Activated T-cell treated with anti-CD3 and anti-CD28 coated beads, Interleukin-2, amount 50 U/mL, for 72 hours (primary cell): Measurements from ENCODE around the gene GMPR2. TPM values are rescaled to one million over a fixed set of nuclear protein-coding genes. Genes with fewer than 3 reads are reported as not detected.
A peak's percentile ranks its signal among the peaks of the same experiment; 100 is the strongest.

Experiments
- ATAC-seq, 2 donors: fragments of 150-1000 bp; cut with Tn5 transposase; replicated peaks in 1 of 2; 2 replicates each; pipeline ENCODE4 v1.10.0; 2021; ENCODE audit warnings: moderate library complexity in 2 of 2, mild to moderate bottlenecking in 1 of 2
- DNase-seq, 2 donors: peaks; one replicate each; pipeline ENCODE4 v3.0.0; 2021 to 2022; ENCODE audit warnings: mixed read lengths in 1 of 2
- H3K27ac Mint-ChIP-seq: one replicate; pipeline ENCODE4 v1.8.0; 2022; ENCODE audit warnings: mild to moderate bottlenecking, moderate library complexity, mixed read lengths
- H3K27me3 Mint-ChIP-seq: one replicate; pipeline ENCODE4 v1.8.0; 2022; ENCODE audit warnings: low read depth, mixed read lengths
- H3K36me3 Mint-ChIP-seq, 2 donors: one replicate each; pipeline ENCODE4 v1.8.0; 2022; ENCODE audit warnings: mixed read lengths in 2 of 2, mild to moderate bottlenecking in 1 of 2; ENCODE audit not compliant: insufficient read depth in 2 of 2
- H3K4me1 Mint-ChIP-seq: one replicate; pipeline ENCODE4 v1.8.0; 2022; ENCODE audit warnings: low read depth, mixed read lengths
- H3K4me3 Mint-ChIP-seq, 2 donors: one replicate each; pipeline ENCODE4 v1.8.0; 2022; ENCODE audit warnings: mild to moderate bottlenecking in 2 of 2, mixed read lengths in 2 of 2, moderate library complexity in 2 of 2
- H3K9me3 Mint-ChIP-seq, 2 donors: one replicate each; pipeline ENCODE4 v1.8.0; 2022; ENCODE audit warnings: mixed read lengths in 2 of 2
- total RNA-seq, 2 donors: library from RNA; stranded (reverse); gene quantifications; one replicate each; pipeline ENCODE4 v1.2.3, GENCODE V29; 2022

GMPR2 gene
- total RNA-seq, 2 donors from 2014 or later: 67.5 to 75.5 TPM

- DNase-seq (no peak), ATAC-seq (no peak)
- Mint-ChIP-seq H3K27ac (peak overlapping the region; percentile 94), H3K4me3 (peak overlapping the region in 1 of 2 donors; percentile 52), H3K4me1 (peaks cover 47% of the 10 kb centered on the region), H3K27me3 (no peaks in the 10 kb centered on the region), H3K36me3 (peaks cover 4 to 13% of the 10 kb centered on the region in 2 donors), H3K9me3 (no peaks in the 10 kb centered on the region)
These were observed 6.3 kb upstream of the GMPR2 start for GRCh38 chr14:24226473-24226872.

- peaks cover 57% of the 10 kb centered on the region for H3K4me1 Mint-ChIP-seq
- H3K36me3 Mint-ChIP-seq: peaks cover 6 to 15% of the 10 kb centered on the region in 2 donors
- ATAC-seq (no peak), DNase-seq (no peak)
- no peak overlapping the region for H3K4me3 Mint-ChIP-seq
- no peaks in the 10 kb centered on the region for H3K9me3 Mint-ChIP-seq
- H3K27ac Mint-ChIP-seq: peak overlapping the region; percentile 36
- no peaks in the 10 kb centered on the region for H3K27me3 Mint-ChIP-seq
These were observed 3.8 kb upstream of the GMPR2 start for GRCh38 chr14:24228902-24229301.

GRCh38 chr14:24231263-24232120 is 1.2 kb upstream of the GMPR2 start:
- DNase-seq: peak; percentile 29 to 30
- Mint-ChIP-seq H3K4me1 (peaks cover 63% of the 10 kb centered on the region), H3K27ac (peak overlapping the region; percentile 85), H3K9me3 (no peaks in the 10 kb centered on the region), H3K27me3 (no peaks in the 10 kb centered on the region), H3K36me3 (peaks cover 9% of the 10 kb centered on the region in 2 donors), H3K4me3 (peak overlapping the region; percentile 71 to 84)
- peak; percentile 22 to 27 for ATAC-seq

GRCh38 chr14:24232121-24232644 is 546 bp upstream of the GMPR2 start, which contains the start of gene NEDD8:
Gene NEDD8 (minus strand): TSS chr14:24232367. CDS start chr14:24232267, 100 bp downstream.
- Mint-ChIP-seq H3K4me1 (peaks cover 63% of the 10 kb centered on the region), H3K36me3 (peaks cover 8% of the 10 kb centered on the region in 2 donors), H3K4me3 (peak within 1 kb of the TSS; percentile 71 to 84), H3K9me3 (no peaks in the 10 kb centered on the region), H3K27ac (peak within 1 kb of the TSS; percentile 85), H3K27me3 (no peaks in the 10 kb centered on the region)
- DNase-seq: peak; percentile 90 to 93
- ATAC-seq: peak; percentile 87 to 93

GRCh38 chr14:24233538-24233866 is 773 bp downstream of the GMPR2 start:
- Mint-ChIP-seq H3K36me3 (peaks cover 11 to 16% of the 10 kb centered on the region in 2 donors), H3K4me3 (peak overlapping the region; percentile 71 to 84), H3K27ac (peak overlapping the region; percentile 66), H3K9me3 (no peaks in the 10 kb centered on the region), H3K4me1 (peaks cover 67% of the 10 kb centered on the region), H3K27me3 (no peaks in the 10 kb centered on the region)
- peak in 1 of 2 donors; percentile 16 for ATAC-seq
- no peak for DNase-seq

- peak overlapping the region; percentile 78 for H3K27ac Mint-ChIP-seq
- H3K9me3 Mint-ChIP-seq: no peaks in the 10 kb centered on the region
- no peaks in the 10 kb centered on the region for H3K27me3 Mint-ChIP-seq
- peaks cover 13 to 14% of the 10 kb centered on the region in 2 donors for H3K36me3 Mint-ChIP-seq
- H3K4me3 Mint-ChIP-seq: peak overlapping the region; percentile 53 to 71
- DNase-seq (no peak), ATAC-seq (no peak)
- H3K4me1 Mint-ChIP-seq: peaks cover 70% of the 10 kb centered on the region
These were observed 1.6 kb downstream of the GMPR2 start for GRCh38 chr14:24234095-24235005.

GRCh38 chr14:24235804-24236688 is 3.3 kb downstream of the GMPR2 start:
- Mint-ChIP-seq H3K27ac (peak overlapping the region; percentile 78), H3K4me1 (peaks cover 81% of the 10 kb centered on the region), H3K4me3 (no peak overlapping the region), H3K36me3 (peaks cover 16 to 17% of the 10 kb centered on the region in 2 donors), H3K27me3 (no peaks in the 10 kb centered on the region), H3K9me3 (no peaks in the 10 kb centered on the region)
- DNase-seq: no peak
- ATAC-seq: no peak

GRCh38 chr14:24236689-24237462 is 4.1 kb downstream of the GMPR2 start:
- no peak overlapping the region for H3K27ac Mint-ChIP-seq

GRCh38 chr14:24237463-24237955 is 4.8 kb downstream of the GMPR2 start:
- Mint-ChIP-seq H3K4me1 (peaks cover 75% of the 10 kb centered on the region), H3K4me3 (no peak overlapping the region), H3K27ac (peak overlapping the region; percentile 16), H3K36me3 (peaks cover 15 to 16% of the 10 kb centered on the region in 2 donors), H3K27me3 (no peaks in the 10 kb centered on the region), H3K9me3 (no peaks in the 10 kb centered on the region)
- no peak for DNase-seq
- ATAC-seq: no peak

More at GRCh38 chr14:24236689-24237462, 4.1 kb downstream of the GMPR2 start:
- Mint-ChIP-seq H3K9me3 (no peaks in the 10 kb centered on the region), H3K36me3 (peaks cover 15 to 17% of the 10 kb centered on the region in 2 donors), H3K4me1 (peaks cover 75% of the 10 kb centered on the region), H3K27me3 (no peaks in the 10 kb centered on the region), H3K4me3 (no peak overlapping the region)
- DNase-seq (no peak), ATAC-seq (no peak)

GRCh38 chr14:24238123-24238522 is 5.4 kb downstream of the GMPR2 start:
- H3K9me3 Mint-ChIP-seq: no peaks in the 10 kb centered on the region
- H3K27ac Mint-ChIP-seq: peak overlapping the region; percentile 16
- peaks cover 15 to 16% of the 10 kb centered on the region in 2 donors for H3K36me3 Mint-ChIP-seq
- no peaks in the 10 kb centered on the region for H3K27me3 Mint-ChIP-seq
- H3K4me1 Mint-ChIP-seq: peaks cover 79% of the 10 kb centered on the region
- H3K4me3 Mint-ChIP-seq: no peak overlapping the region
- DNase-seq (no peak), ATAC-seq (no peak)

- Mint-ChIP-seq H3K9me3 (no peaks in the 10 kb centered on the region), H3K27me3 (no peaks in the 10 kb centered on the region), H3K36me3 (peaks cover 15 to 16% of the 10 kb centered on the region in 2 donors), H3K27ac (peak overlapping the region; percentile 36), H3K4me3 (no peak overlapping the region), H3K4me1 (peaks cover 79% of the 10 kb centered on the region)
- DNase-seq (no peak), ATAC-seq (no peak)
These were observed 5.9 kb downstream of the GMPR2 start for GRCh38 chr14:24238527-24239037.
